ENCODE results near the gene GIPR.

The GIPR gene

DNA sequence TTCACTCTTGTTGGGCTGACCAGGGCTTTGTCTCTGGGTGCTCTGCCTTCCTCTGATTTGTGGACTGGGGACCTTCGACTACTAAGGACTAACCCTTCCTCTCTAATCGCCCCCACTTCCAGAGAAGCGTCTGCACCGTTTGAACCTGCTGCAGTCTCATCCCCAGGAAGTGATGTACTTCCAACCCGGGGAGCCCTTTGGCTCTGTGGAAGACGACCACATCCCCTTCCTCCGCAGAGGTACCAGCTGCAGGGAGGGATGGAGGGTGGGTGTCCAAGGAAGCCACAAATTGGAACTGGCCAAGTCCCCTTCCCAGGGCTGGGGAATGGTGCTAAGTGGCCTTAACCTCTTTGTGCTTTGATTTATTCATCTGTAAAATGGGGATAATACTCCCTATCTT lies 33.7 kb downstream of the GIPR start:
- Histone ChIP-seq H4K91ac (ENCODE audit: low read depth, low read length) (no peak overlapping the region), H3K23ac (ENCODE audit: low read length) (no peak overlapping the region), H3K4me3 (ENCODE audit: low read depth, low read length) (no peak overlapping the region), H2BK5ac (ENCODE audit: low read depth, low read length, poor library complexity) (no peak overlapping the region), H3K4me2 (ENCODE audit: low read length) (no peak overlapping the region), H2BK12ac (ENCODE audit: low read length) (no peak overlapping the region), H3K79me2 (ENCODE audit: control insufficient read depth, insufficient read depth, low read length, poor library complexity) (no peaks in the 10 kb centered on the region), H2AK5ac (ENCODE audit: low read length) (no peak overlapping the region), H3K79me1 (ENCODE audit: low read length) (no peaks in the 10 kb centered on the region), H3K4me1 (ENCODE audit: control insufficient read depth in 1 of 2, insufficient read depth in 2 of 2, low read length in 2 of 2) (peaks cover 0 to 4% of the 10 kb centered on the region in 2 experiments), H3K4ac (ENCODE audit: low read depth, low read length) (no peak overlapping the region), H3K27me3 (ENCODE audit: insufficient read depth, low read length) (no peaks in the 10 kb centered on the region), H3K18ac (ENCODE audit: low read length) (no peak overlapping the region), H2AFZ (ENCODE audit: insufficient read depth, low read length, poor library complexity) (no peak overlapping the region), H4K12ac (ENCODE audit: low read depth, low read length) (no peak overlapping the region), H3K14ac (ENCODE audit: low read length) (no peak overlapping the region), H4K8ac (ENCODE audit: low read depth, low read length) (no peak overlapping the region), H3K9me3 (ENCODE audit: insufficient read depth, low read depth, low read length) (peaks cover 4% of the 10 kb centered on the region), H3K9ac (ENCODE audit: low read length) (no peak overlapping the region), H3K36me3 (ENCODE audit: control insufficient read depth in 1 of 2, insufficient read depth in 2 of 2, low read length in 2 of 2) (peaks cover 17 to 23% of the 10 kb centered on the region in 2 experiments), H2BK120ac (ENCODE audit: insufficient read depth, low read length, poor library complexity) (no peak overlapping the region), H3K27ac (ENCODE audit: low read depth, low read length) (no peak overlapping the region)
- no peak for DNase-seq
- WGBS (ENCODE audit: extremely low coverage, insufficient coverage, insufficient read length): no CpG with 5 or more reads among the region's 7 CpGs

DNA sequence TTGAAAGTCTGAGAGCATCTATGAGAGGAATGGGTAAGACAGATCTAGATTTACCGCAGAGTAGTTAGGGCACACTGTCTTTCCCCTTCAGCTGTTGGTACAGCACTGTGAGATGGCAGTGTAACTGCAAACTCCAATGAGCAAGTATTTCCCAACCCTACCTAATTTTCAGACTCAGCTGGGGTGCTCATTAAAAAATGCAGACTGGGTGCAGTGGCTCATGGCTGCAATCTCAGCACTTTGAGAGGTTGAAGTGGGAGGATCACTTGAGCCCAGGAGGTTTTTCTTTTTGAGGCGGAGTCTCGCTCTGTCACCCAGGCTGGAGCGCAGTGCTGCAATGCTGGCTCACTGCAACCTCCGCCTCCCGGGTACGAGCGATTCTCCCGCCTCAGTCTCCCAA lies 37.1 kb downstream of the GIPR start:
- H3K14ac ChIP-seq (ENCODE audit: low read length): no peak overlapping the region
- H4K91ac ChIP-seq (ENCODE audit: low read depth, low read length): no peak overlapping the region
- H3K4me3 ChIP-seq (ENCODE audit: low read depth, low read length): no peak overlapping the region
- H3K79me2 ChIP-seq (ENCODE audit: control insufficient read depth, insufficient read depth, low read length, poor library complexity): no peaks in the 10 kb centered on the region
- no peak overlapping the region for H4K12ac ChIP-seq (ENCODE audit: low read depth, low read length)
- no peak overlapping the region for H2BK5ac ChIP-seq (ENCODE audit: low read depth, low read length, poor library complexity)
- no peak overlapping the region for H2AK5ac ChIP-seq (ENCODE audit: low read length)
- peaks cover 4% of the 10 kb centered on the region for H3K9me3 ChIP-seq (ENCODE audit: insufficient read depth, low read depth, low read length)
- no peak overlapping the region for H3K23ac ChIP-seq (ENCODE audit: low read length)
- H3K4me1 ChIP-seq (ENCODE audit: control insufficient read depth in 1 of 2, insufficient read depth in 2 of 2, low read length in 2 of 2): peaks cover 0 to 4% of the 10 kb centered on the region in 2 experiments
- peaks cover 16 to 19% of the 10 kb centered on the region in 2 experiments for H3K36me3 ChIP-seq (ENCODE audit: control insufficient read depth in 1 of 2, insufficient read depth in 2 of 2, low read length in 2 of 2)
- H3K79me1 ChIP-seq (ENCODE audit: low read length): no peaks in the 10 kb centered on the region
- no peaks in the 10 kb centered on the region for H3K27me3 ChIP-seq (ENCODE audit: insufficient read depth, low read length)
- H3K4ac ChIP-seq (ENCODE audit: low read depth, low read length): no peak overlapping the region
- no peak overlapping the region for H3K27ac ChIP-seq (ENCODE audit: low read depth, low read length)
- no peak overlapping the region for H2AFZ ChIP-seq (ENCODE audit: insufficient read depth, low read length, poor library complexity)
- no peak overlapping the region for H4K8ac ChIP-seq (ENCODE audit: low read depth, low read length)
- no peak overlapping the region for H3K18ac ChIP-seq (ENCODE audit: low read length)
- H2BK120ac ChIP-seq (ENCODE audit: insufficient read depth, low read length, poor library complexity): no peak overlapping the region
- DNase-seq: no peak
- no peak overlapping the region for H3K4me2 ChIP-seq (ENCODE audit: low read length)
- H2BK12ac ChIP-seq (ENCODE audit: low read length): no peak overlapping the region
- no peak overlapping the region for H3K9ac ChIP-seq (ENCODE audit: low read length)
- no CpG with 5 or more reads among the region's 9 CpGs for WGBS (ENCODE audit: extremely low coverage, insufficient coverage, insufficient read length)

DNA sequence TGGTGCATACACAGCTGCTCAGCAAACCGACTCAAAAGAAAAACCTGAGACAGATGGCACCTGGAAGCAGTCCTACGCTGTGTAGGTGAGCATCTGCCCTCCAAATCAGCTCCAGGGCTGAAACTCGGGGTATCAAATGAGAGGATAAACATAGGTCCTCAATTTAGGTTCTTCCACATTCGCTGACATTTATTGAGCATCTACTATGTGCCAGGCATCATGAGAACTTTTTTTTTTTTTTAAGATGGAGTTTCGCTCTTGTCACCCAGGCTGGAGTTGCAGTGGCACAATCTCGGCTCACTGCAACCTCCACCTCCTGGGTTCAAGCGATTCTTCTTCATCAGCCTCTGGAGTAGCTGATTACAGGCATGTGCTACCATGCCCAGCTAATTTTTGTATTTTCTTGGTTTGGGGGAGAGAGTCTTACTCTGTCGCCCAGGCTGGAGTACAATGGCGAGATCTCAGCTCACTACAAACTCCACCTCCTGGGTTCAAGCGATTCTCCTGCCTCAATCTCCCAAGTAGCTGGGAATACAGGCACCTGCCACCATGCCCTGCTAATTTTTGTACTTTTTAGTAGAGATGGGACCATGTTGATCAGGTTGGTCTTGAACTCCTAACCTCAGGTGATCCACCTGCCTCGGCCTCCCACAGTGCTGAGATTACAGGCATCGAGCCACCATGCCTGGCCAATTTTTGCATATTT lies 37.8 kb downstream of the GIPR start:
- Histone ChIP-seq H3K18ac (ENCODE audit: low read length) (no peak overlapping the region), H3K79me1 (ENCODE audit: low read length) (no peaks in the 10 kb centered on the region), H3K9me3 (ENCODE audit: insufficient read depth, low read depth, low read length) (peaks cover 4% of the 10 kb centered on the region), H3K27me3 (ENCODE audit: insufficient read depth, low read length) (no peaks in the 10 kb centered on the region), H3K14ac (ENCODE audit: low read length) (no peak overlapping the region), H4K12ac (ENCODE audit: low read depth, low read length) (no peak overlapping the region), H2BK5ac (ENCODE audit: low read depth, low read length, poor library complexity) (no peak overlapping the region), H3K9ac (ENCODE audit: low read length) (no peak overlapping the region), H4K91ac (ENCODE audit: low read depth, low read length) (no peak overlapping the region), H2BK120ac (ENCODE audit: insufficient read depth, low read length, poor library complexity) (no peak overlapping the region), H3K4me3 (ENCODE audit: low read depth, low read length) (no peak overlapping the region), H3K27ac (ENCODE audit: low read depth, low read length) (no peak overlapping the region), H3K36me3 (ENCODE audit: control insufficient read depth in 1 of 2, insufficient read depth in 2 of 2, low read length in 2 of 2) (peaks cover 16 to 19% of the 10 kb centered on the region in 2 experiments), H3K23ac (ENCODE audit: low read length) (no peak overlapping the region), H3K4me2 (ENCODE audit: low read length) (no peak overlapping the region), H2AFZ (ENCODE audit: insufficient read depth, low read length, poor library complexity) (no peak overlapping the region), H3K4ac (ENCODE audit: low read depth, low read length) (no peak overlapping the region), H2BK12ac (ENCODE audit: low read length) (no peak overlapping the region), H3K4me1 (ENCODE audit: control insufficient read depth in 1 of 2, insufficient read depth in 2 of 2, low read length in 2 of 2) (peaks cover 0 to 4% of the 10 kb centered on the region in 2 experiments), H3K79me2 (ENCODE audit: control insufficient read depth, insufficient read depth, low read length, poor library complexity) (no peaks in the 10 kb centered on the region), H4K8ac (ENCODE audit: low read depth, low read length) (no peak overlapping the region), H2AK5ac (ENCODE audit: low read length) (no peak overlapping the region)
- WGBS (ENCODE audit: extremely low coverage, insufficient coverage, insufficient read length): no CpG with 5 or more reads among the region's 12 CpGs
- no peak for DNase-seq

DNA sequence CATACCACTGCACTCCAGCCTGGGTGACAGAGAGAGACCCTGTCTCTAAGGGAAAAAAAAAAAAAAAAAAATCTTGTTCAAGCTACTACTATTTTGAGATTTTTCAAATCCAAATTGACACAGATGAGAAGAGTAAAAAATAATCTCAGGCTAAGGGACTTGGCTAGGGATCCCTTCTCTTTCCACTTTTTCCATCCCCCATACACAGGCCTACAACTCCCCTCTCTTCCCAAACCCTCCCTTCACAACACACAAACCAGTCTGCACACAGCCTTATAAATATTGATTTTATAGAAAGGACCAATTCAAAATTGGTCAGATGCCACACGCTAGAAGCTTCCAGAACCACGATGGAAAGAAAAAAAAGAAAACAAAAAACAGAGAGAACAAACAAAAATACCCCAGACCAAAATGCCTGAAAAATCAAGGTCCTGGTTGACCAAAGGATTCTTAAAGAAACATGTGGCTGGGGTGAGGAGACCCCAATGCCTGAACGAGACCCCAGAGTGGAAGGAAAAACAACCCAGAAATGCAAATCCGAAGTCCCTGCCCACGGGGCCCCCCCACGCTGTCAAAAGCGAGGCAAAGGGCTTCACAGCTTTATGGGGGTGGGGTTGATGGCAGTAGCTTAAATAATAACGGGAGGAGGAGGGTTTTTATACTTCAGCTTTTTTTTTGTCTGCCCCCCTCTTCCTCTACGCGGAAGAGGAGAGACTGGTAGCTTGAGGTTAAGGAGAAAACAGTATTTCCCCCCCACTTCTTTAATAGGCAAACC lies 42.5 kb downstream of the GIPR start:
- Histone ChIP-seq H3K4me3 (ENCODE audit: low read depth, low read length) (no peak overlapping the region), H4K8ac (ENCODE audit: low read depth, low read length) (no peak overlapping the region), H3K4me2 (ENCODE audit: low read length) (no peak overlapping the region), H2AFZ (ENCODE audit: insufficient read depth, low read length, poor library complexity) (no peak overlapping the region), H3K18ac (ENCODE audit: low read length) (no peak overlapping the region), H4K91ac (ENCODE audit: low read depth, low read length) (no peak overlapping the region), H2BK12ac (ENCODE audit: low read length) (no peak overlapping the region), H3K79me2 (ENCODE audit: control insufficient read depth, insufficient read depth, low read length, poor library complexity) (peaks cover 2% of the 10 kb centered on the region), H3K27ac (ENCODE audit: low read depth, low read length) (no peak overlapping the region), H3K36me3 (ENCODE audit: control insufficient read depth in 1 of 2, insufficient read depth in 2 of 2, low read length in 2 of 2) (peaks cover 27 to 31% of the 10 kb centered on the region in 2 experiments), H3K79me1 (ENCODE audit: low read length) (no peaks in the 10 kb centered on the region), H2AK5ac (ENCODE audit: low read length) (no peak overlapping the region), H3K27me3 (ENCODE audit: insufficient read depth, low read length) (no peaks in the 10 kb centered on the region), H4K12ac (ENCODE audit: low read depth, low read length) (no peak overlapping the region), H2BK5ac (ENCODE audit: low read depth, low read length, poor library complexity) (no peak overlapping the region), H3K9ac (ENCODE audit: low read length) (no peak overlapping the region), H3K4ac (ENCODE audit: low read depth, low read length) (no peak overlapping the region), H3K4me1 (ENCODE audit: control insufficient read depth in 1 of 2, insufficient read depth in 2 of 2, low read length in 2 of 2) (no peaks in the 10 kb centered on the region), H3K23ac (ENCODE audit: low read length) (no peak overlapping the region), H3K14ac (ENCODE audit: low read length) (no peak overlapping the region), H2BK120ac (ENCODE audit: insufficient read depth, low read length, poor library complexity) (no peak overlapping the region), H3K9me3 (ENCODE audit: insufficient read depth, low read depth, low read length) (no peaks in the 10 kb centered on the region)
- DNase-seq: no peak
- no CpG with 5 or more reads among the region's 10 CpGs for WGBS (ENCODE audit: extremely low coverage, insufficient coverage, insufficient read length)

All from trophoblast cell (in vitro differentiated cells and primary cell).